Stimulated activated CD8-positive, alpha-beta memory T cell treated with anti-CD3 and anti-CD28 coated beads, Interleukin-7, amount 100 ng/mL, for 48 hours (primary cell): ENCODE data around the gene SAP130.

Experiments used
- DNase-seq, 2 donors: peaks; one replicate each; pipeline ENCODE4 v3.0.0-alpha.2; 2020; ENCODE audit warnings: low read depth in 1 of 2; ENCODE audit errors: extremely low read depth in 1 of 2

The SAP130 gene

GRCh38 chr2:128026448-128027277 lies 1.2 kb downstream of the SAP130 start:
- DNase-seq, result peak in 1 of 2 donors; percentile 3

- DNase-seq, result no peak
Observed at GRCh38 chr2:128024816-128025215, 3.0 kb downstream of the SAP130 start.

GRCh38 chr2:128017561-128017960 lies 10.3 kb downstream of the SAP130 start:
- no peak for DNase-seq

- no peak for DNase-seq
Observed at GRCh38 chr2:128016620-128017019, 11.2 kb downstream of the SAP130 start.

- DNase-seq, result no peak
Observed at GRCh38 chr2:128012698-128013097, 15.2 kb downstream of the SAP130 start.

- no peak for DNase-seq
Observed at GRCh38 chr2:128008074-128008672, 19.7 kb downstream of the SAP130 start.

- DNase-seq, result no peak
Observed at GRCh38 chr2:128004509-128004908, 23.4 kb downstream of the SAP130 start.

- no peak for DNase-seq
Observed at GRCh38 chr2:128003463-128003862, 24.4 kb downstream of the SAP130 start.

- no peak for DNase-seq
Observed at GRCh38 chr2:127996160-127996559, 31.7 kb downstream of the SAP130 start.

- no peak for DNase-seq
Observed at GRCh38 chr2:127995725-127996124, 32.1 kb downstream of the SAP130 start.

GRCh38 chr2:127993659-127994058 lies 34.2 kb downstream of the SAP130 start:
- no peak for DNase-seq

- DNase-seq, result no peak
Observed at GRCh38 chr2:127991742-127992141, 36.1 kb downstream of the SAP130 start.

GRCh38 chr2:127986548-127987079 lies 41.2 kb downstream of the SAP130 start:
- peak in 1 of 2 donors; percentile 10 for DNase-seq

GRCh38 chr2:127985735-127986134 lies 42.1 kb downstream of the SAP130 start:
- DNase-seq, result no peak

- no peak for DNase-seq
Observed at GRCh38 chr2:127985026-127985734, 42.7 kb downstream of the SAP130 start.

- DNase-seq, result no peak
Observed at GRCh38 chr2:127984551-127984950, 43.3 kb downstream of the SAP130 start.

- no peak for DNase-seq
Observed at GRCh38 chr2:127969446-127969845, 58.4 kb downstream of the SAP130 start.

- no peak for DNase-seq
Observed at GRCh38 chr2:127968610-127969339, 59.1 kb downstream of the SAP130 start.

- DNase-seq, result no peak
Observed at GRCh38 chr2:127961729-127962128, 66.1 kb downstream of the SAP130 start.

- no peak for DNase-seq
Observed at GRCh38 chr2:127957240-127957639, 70.6 kb downstream of the SAP130 start.

- no peak for DNase-seq
Observed at GRCh38 chr2:127954857-127955256, 73.0 kb downstream of the SAP130 start.
